Spleen (tissue), 11 donors: ENCODE measurements around the gene TSHZ2. TPM values are rescaled to one million over a fixed set of nuclear protein-coding genes. Genes with fewer than 3 reads are reported as not detected.

Source experiments
- DNase-seq: peaks from one replicate; pipeline ENCODE4 v3.0.0-alpha.2; 2020
- H3K27ac ChIP-seq, 8 donors: fragments of 200-600 bp; sonication (generic) in 7 of 8; 1 replicate in 4 of 8; 2 replicates in 4 of 8; pipeline versions ENCODE4 v1.5.0 to v1.8.0; 2016 to 2021; ENCODE audit warnings: inconsistent platforms in 4 of 8, mild to moderate bottlenecking in 4 of 8, moderate library complexity in 1 of 8
- H3K27me3 ChIP-seq, 7 donors: fragments of 200-600 bp; sonication (generic) in 6 of 7; replicated peaks in 1 of 7; 1 replicate in 4 of 7; 2 replicates in 3 of 7; pipeline versions ENCODE4 v1.5.0 to v1.8.0; 2016 to 2021; ENCODE audit warnings: inconsistent platforms in 3 of 7, mild to moderate bottlenecking in 1 of 7
- H3K36me3 ChIP-seq, 6 donors: fragments of 200-600 bp; sonication (generic) in 5 of 6; 1 replicate in 4 of 6; 2 replicates in 2 of 6; pipeline versions ENCODE4 v1.5.0 to v1.8.0; 2016 to 2021; ENCODE audit warnings: inconsistent platforms in 2 of 6
- H3K4me1 ChIP-seq, 6 donors: fragments of 200-600 bp; sonication (generic) in 5 of 6; 1 replicate in 3 of 6; 2 replicates in 3 of 6; pipeline versions ENCODE4 v1.5.0 to v1.8.0; 2016 to 2021; ENCODE audit warnings: inconsistent platforms in 3 of 6
- H3K4me3 ChIP-seq, 8 donors: fragments of 200-600 bp; sonication (generic) in 7 of 8; 1 replicate in 4 of 8; 2 replicates in 4 of 8; pipeline versions ENCODE4 v1.5.0 to v1.8.0; 2016 to 2021; ENCODE audit warnings: inconsistent platforms in 4 of 8, mild to moderate bottlenecking in 4 of 8, moderate library complexity in 2 of 8
- H3K9me3 ChIP-seq, 8 donors: fragments of 200-600 bp; sonication (generic) in 7 of 8; 1 replicate in 4 of 8; 2 replicates in 4 of 8; pipeline versions ENCODE4 v1.5.0 to v1.8.0; 2016 to 2021; ENCODE audit warnings: inconsistent platforms in 4 of 8
- CTCF ChIP-seq, 11 experiments: fragments of 200-600 bp in 7 of 11; fragments of 450-650 bp in 4 of 11; sonication (generic) in 4 of 11; IDR thresholded peaks in 8 of 11; conservative IDR thresholded peaks in 3 of 11; 1 replicate in 7 of 11; 2 replicates in 4 of 11; pipeline versions ENCODE4 v1.4.0 to v1.8.0; 2016 to 2021; ENCODE audit warnings: antibody characterized with exemption in 11 of 11, inconsistent platforms in 4 of 11, mild to moderate bottlenecking in 1 of 11
- POLR2A ChIP-seq, 3 donors: fragments of 450-650 bp; IDR thresholded peaks; one replicate each; pipeline ENCODE4 v1.5.1; 2017; ENCODE audit warnings: antibody characterized with exemption in 3 of 3, mild to moderate bottlenecking in 1 of 3
- POLR2AphosphoS5 ChIP-seq, 3 donors: sonication (generic); formaldehyde crosslinking; IDR thresholded peaks; one replicate each; pipeline ENCODE4 v1.5.1; 2017; ENCODE audit warnings: antibody characterized with exemption in 3 of 3
- WGBS, 5 donors: extraction: QIAGEN DNeasy Blood & Tissue Kit in 3 of 5; methylation state at CpG; one replicate each; pipeline versions ENCODE4 v1.1.5 to v1.1.7; 2013 to 2018; 5-methylcytosine and 5-hydroxymethylcytosine counted together
- intact Hi-C: fragments of 100-400 bp; cut with DNase I; formaldehyde crosslinking; loops from one replicate; pipeline ENCODE4 v1.15.0; 2023; ENCODE audit warnings: low total_unique reads
- polyA plus RNA-seq, 3 donors: library from polyadenylated mRNA; stranded (reverse); fragments of 200-250 nt; gene quantifications; one replicate each; pipeline ENCODE4 v1.2.1, GENCODE V29; 2013
- total RNA-seq, 7 donors: library from RNA; depleted of rRNA in 3 of 7; stranded (reverse); fragments of >200 nt in 3 of 7; fragmentation: NEBNext Ultra II Directional in 4 of 7; extraction: Animal tissue kit (Norgen Biotek cat#: 25700) in 4 of 7; gene quantifications; one replicate each; pipeline versions ENCODE4 v1.1.0 to v1.2.1, GENCODE V29; 2016 to 2021
- donor health status: healthy with polysubstance abuse.
- donor health status: DM: no; HTN: no; CAD: no; lungs with moderate emphysema.
- donor health status: DM: no; HTN: no; CAD: no.
- donor health status: Bipolar disorder and iron deficiency.
- donor health status: healthy.
- donor health status: DM: no; HTN: no; CAD: no.
- donor health status: DM: yes; HTN: yes; CAD: no.

Gene TSHZ2
- total and polyA plus RNA-seq, 10 donors, result 0.86 to 19.2 (median 15.7) TPM

- intact Hi-C loops, result no loop called here
- no peak for TF ChIP-seq POLR2A (IDR thresholded peaks at IDR 0.05)
- TF ChIP-seq CTCF (IDR thresholded peaks at IDR 0.05 in 8 of 11, conservative IDR thresholded peaks at IDR 0.05 in 3 of 11), result no peak
- no peak for TF ChIP-seq POLR2AphosphoS5 (IDR thresholded peaks at IDR 0.05)
- Histone ChIP-seq H3K9me3 (no peaks in the 10 kb centered on the region), H3K36me3 (no peaks in the 10 kb centered on the region), H3K4me1 (no peaks in the 10 kb centered on the region), H3K4me3 (no peak overlapping the region), H3K27ac (no peak overlapping the region), H3K27me3 (no peaks in the 10 kb centered on the region)
- no peak for DNase-seq
- WGBS, 5 donors, result 84 to 95% (median 91%) methylated on average over 4 of the region's 4 CpGs
These were observed 85.4 kb downstream of the TSHZ2 start for GRCh38 chr20:53057579-53057978.

GRCh38 chr20:53059848-53060247 lies 87.7 kb downstream of the TSHZ2 start:
- Histone ChIP-seq H3K27ac (no peak overlapping the region), H3K27me3 (no peaks in the 10 kb centered on the region), H3K4me1 (no peaks in the 10 kb centered on the region), H3K4me3 (no peak overlapping the region), H3K36me3 (no peaks in the 10 kb centered on the region), H3K9me3 (no peaks in the 10 kb centered on the region)
- no peak for DNase-seq
- 81 to 88% (median 84%) methylated on average over 5 of the region's 5 CpGs for WGBS, 5 donors
- intact Hi-C loops, result no loop called here
- TF ChIP-seq POLR2AphosphoS5 (IDR thresholded peaks at IDR 0.05) (no peak), CTCF (IDR thresholded peaks at IDR 0.05 in 8 of 11, conservative IDR thresholded peaks at IDR 0.05 in 3 of 11) (no peak), POLR2A (IDR thresholded peaks at IDR 0.05) (no peak)

GRCh38 chr20:53061192-53062108 lies 89.3 kb downstream of the TSHZ2 start:
- no peaks in the 10 kb centered on the region for H3K36me3 ChIP-seq
- H3K4me3 ChIP-seq, result no peak overlapping the region
- intact Hi-C loops, result no loop called here
- TF ChIP-seq POLR2A (IDR thresholded peaks at IDR 0.05) (no peak), CTCF (IDR thresholded peaks at IDR 0.05 in 8 of 11, conservative IDR thresholded peaks at IDR 0.05 in 3 of 11) (no peak), POLR2AphosphoS5 (IDR thresholded peaks at IDR 0.05) (no peak)
- H3K27ac ChIP-seq, result no peak overlapping the region
- no peak for DNase-seq
- H3K4me1 ChIP-seq, result no peaks in the 10 kb centered on the region
- 77 to 87% (median 80%) methylated on average over 2 of the region's 2 CpGs for WGBS, 5 donors
- no peaks in the 10 kb centered on the region for H3K9me3 ChIP-seq
- H3K27me3 ChIP-seq, result no peaks in the 10 kb centered on the region

- TF ChIP-seq POLR2AphosphoS5 (IDR thresholded peaks at IDR 0.05) (no peak), CTCF (IDR thresholded peaks at IDR 0.05 in 8 of 11, conservative IDR thresholded peaks at IDR 0.05 in 3 of 11) (no peak), POLR2A (IDR thresholded peaks at IDR 0.05) (no peak)
- intact Hi-C loops, result no loop called here
- no peak overlapping the region for H3K4me3 ChIP-seq
- no peaks in the 10 kb centered on the region for H3K4me1 ChIP-seq
- H3K27me3 ChIP-seq, result no peaks in the 10 kb centered on the region
- 87 to 91% (median 88%) methylated on average over 7 of the region's 7 CpGs for WGBS, 5 donors
- no peak for DNase-seq
- H3K36me3 ChIP-seq, result no peaks in the 10 kb centered on the region
- peaks cover 0 to 12% (median 7%) of the 10 kb centered on the region in 8 donors for H3K9me3 ChIP-seq
- H3K27ac ChIP-seq, result no peak overlapping the region
These were observed 92.8 kb downstream of the TSHZ2 start for GRCh38 chr20:53064935-53065334.
